ENCODE data around the gene UBALD1.

DNA sequence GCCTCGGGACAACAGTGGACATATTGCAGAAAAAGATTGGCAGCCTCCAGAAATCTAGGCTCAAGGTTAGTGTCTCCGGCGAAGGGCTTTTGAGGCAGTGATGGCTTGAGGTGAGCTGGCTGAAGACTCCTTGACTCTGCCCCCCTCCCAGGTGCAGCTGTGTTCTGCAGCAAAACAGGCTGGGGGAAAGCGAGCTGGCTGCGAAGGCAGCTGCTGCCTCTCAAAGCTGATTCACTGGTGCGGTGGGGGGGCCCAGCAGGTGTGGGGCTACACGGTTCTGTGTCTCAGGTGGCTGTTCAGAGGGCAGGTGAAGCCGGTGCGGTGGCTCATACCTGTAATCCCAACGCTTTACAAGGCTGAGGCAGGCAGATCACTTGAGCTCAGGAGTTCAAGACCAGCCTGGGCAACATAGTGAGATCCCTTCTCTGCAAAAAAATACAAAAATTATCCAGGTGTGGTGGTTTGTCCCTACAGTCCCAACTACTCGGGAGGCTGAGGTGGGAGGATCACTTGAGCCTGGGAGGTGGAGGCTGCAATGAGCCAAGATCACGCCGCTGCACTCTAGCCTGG, 35.6 kb downstream of the UBALD1 start:
- TF ChIP-seq POLR2AphosphoS5 (IDR thresholded peaks at IDR 0.05; ENCODE audit: low read depth, low read length) (no peak), SIN3A (IDR thresholded peaks at IDR 0.05; ENCODE audit: borderline replicate concordance, insufficient read depth, low read length) (no peak), TAF1 (IDR thresholded peaks at IDR 0.05; ENCODE audit: borderline replicate concordance, insufficient read depth, low read length) (no peak), FOXP2 (optimal IDR thresholded peaks at IDR 0.05; ENCODE audit: borderline replicate concordance, extremely low read depth, extremely low read length, insufficient read depth) (no peak)
- TF ChIP-seq, protein P1, sequence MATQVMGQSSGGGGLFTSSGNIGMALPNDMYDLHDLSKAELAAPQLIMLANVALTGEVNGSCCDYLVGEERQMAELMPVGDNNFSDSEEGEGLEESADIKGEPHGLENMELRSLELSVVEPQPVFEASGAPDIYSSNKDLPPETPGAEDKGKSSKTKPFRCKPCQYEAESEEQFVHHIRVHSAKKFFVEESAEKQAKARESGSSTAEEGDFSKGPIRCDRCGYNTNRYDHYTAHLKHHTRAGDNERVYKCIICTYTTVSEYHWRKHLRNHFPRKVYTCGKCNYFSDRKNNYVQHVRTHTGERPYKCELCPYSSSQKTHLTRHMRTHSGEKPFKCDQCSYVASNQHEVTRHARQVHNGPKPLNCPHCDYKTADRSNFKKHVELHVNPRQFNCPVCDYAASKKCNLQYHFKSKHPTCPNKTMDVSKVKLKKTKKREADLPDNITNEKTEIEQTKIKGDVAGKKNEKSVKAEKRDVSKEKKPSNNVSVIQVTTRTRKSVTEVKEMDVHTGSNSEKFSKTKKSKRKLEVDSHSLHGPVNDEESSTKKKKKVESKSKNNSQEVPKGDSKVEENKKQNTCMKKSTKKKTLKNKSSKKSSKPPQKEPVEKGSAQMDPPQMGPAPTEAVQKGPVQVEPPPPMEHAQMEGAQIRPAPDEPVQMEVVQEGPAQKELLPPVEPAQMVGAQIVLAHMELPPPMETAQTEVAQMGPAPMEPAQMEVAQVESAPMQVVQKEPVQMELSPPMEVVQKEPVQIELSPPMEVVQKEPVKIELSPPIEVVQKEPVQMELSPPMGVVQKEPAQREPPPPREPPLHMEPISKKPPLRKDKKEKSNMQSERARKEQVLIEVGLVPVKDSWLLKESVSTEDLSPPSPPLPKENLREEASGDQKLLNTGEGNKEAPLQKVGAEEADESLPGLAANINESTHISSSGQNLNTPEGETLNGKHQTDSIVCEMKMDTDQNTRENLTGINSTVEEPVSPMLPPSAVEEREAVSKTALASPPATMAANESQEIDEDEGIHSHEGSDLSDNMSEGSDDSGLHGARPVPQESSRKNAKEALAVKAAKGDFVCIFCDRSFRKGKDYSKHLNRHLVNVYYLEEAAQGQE (IDR thresholded peaks at IDR 0.05; ENCODE audit: insufficient read depth in 1 of 2, low read depth in 2 of 2, low read length in 2 of 2): no peak

Data from PFSK-1 (cell line).